HS-27A (cell line): ENCODE results near the gene FGF18.

Experiments
- DNase-seq: peaks from one replicate; pipeline ENCODE4 v3.0.0-alpha.2; 2012; ENCODE audit warnings: low read depth, missing footprints

Gene FGF18

GRCh38 chr5:171424726-171425125 is 5.3 kb downstream of the FGF18 start:
- peak; percentile 36 for DNase-seq

GRCh38 chr5:171425596-171426244 is 6.3 kb downstream of the FGF18 start:
- no peak for DNase-seq

GRCh38 chr5:171426266-171426665 is 6.8 kb downstream of the FGF18 start:
- no peak for DNase-seq

- DNase-seq = no peak
Measured at GRCh38 chr5:171426680-171427079, 7.2 kb downstream of the FGF18 start.

- no peak for DNase-seq
Measured at GRCh38 chr5:171427318-171428167, 8.1 kb downstream of the FGF18 start.

- DNase-seq = no peak
Measured at GRCh38 chr5:171428168-171428696, 8.8 kb downstream of the FGF18 start.

- no peak for DNase-seq
Measured at GRCh38 chr5:171428809-171429542, 9.5 kb downstream of the FGF18 start.

GRCh38 chr5:171429543-171429910 is 10.1 kb downstream of the FGF18 start:
- no peak for DNase-seq

GRCh38 chr5:171431251-171431777 is 11.9 kb downstream of the FGF18 start:
- DNase-seq = no peak

GRCh38 chr5:171432076-171432475 is 12.6 kb downstream of the FGF18 start:
- no peak for DNase-seq

GRCh38 chr5:171432583-171433351 is 13.3 kb downstream of the FGF18 start:
- no peak for DNase-seq

GRCh38 chr5:171433352-171433698 is 13.9 kb downstream of the FGF18 start:
- no peak for DNase-seq

GRCh38 chr5:171433982-171434676 is 14.7 kb downstream of the FGF18 start:
- DNase-seq = no peak

GRCh38 chr5:171434874-171435273 is 15.4 kb downstream of the FGF18 start:
- DNase-seq = no peak

- no peak for DNase-seq
Measured at GRCh38 chr5:171435908-171436307, 16.5 kb downstream of the FGF18 start.

- DNase-seq = no peak
Measured at GRCh38 chr5:171436804-171437285, 17.4 kb downstream of the FGF18 start.

GRCh38 chr5:171437286-171437821 is 17.9 kb downstream of the FGF18 start:
- DNase-seq = no peak

- DNase-seq = no peak
Measured at GRCh38 chr5:171438738-171439137, 19.3 kb downstream of the FGF18 start.

- DNase-seq = no peak
Measured at GRCh38 chr5:171441246-171441791, 21.9 kb downstream of the FGF18 start.
